Right atrium auricular region (tissue), 2 donors: ENCODE data around the gene SEMA4D. TPM values are rescaled to one million over a fixed set of nuclear protein-coding genes. Genes with fewer than 3 reads are reported as not detected.

Source experiments
- DNase-seq: peaks from one replicate; pipeline ENCODE4 v3.0.0-alpha.2; 2019; ENCODE audit warnings: low spot score
- H3K27ac ChIP-seq, 2 donors: fragments of 200-600 bp; sonication (generic); 1 replicate in 1 of 2; 2 replicates in 1 of 2; pipeline ENCODE4 v1.5.1; 2016 to 2019
- H3K27me3 ChIP-seq, 2 donors: fragments of 200-600 bp; sonication (generic); one replicate each; pipeline versions ENCODE4 v1.5.1 to v1.6.0; 2017 to 2019
- H3K36me3 ChIP-seq: fragments of 200-600 bp; sonication (generic); one replicate; pipeline ENCODE4 v1.5.1; 2016
- H3K4me1 ChIP-seq, 2 donors: fragments of 200-600 bp; sonication (generic); one replicate each; pipeline versions ENCODE4 v1.5.1 to v1.6.0; 2017 to 2019
- H3K4me3 ChIP-seq, 2 donors: fragments of 200-600 bp; sonication (generic); 1 replicate in 1 of 2; 2 replicates in 1 of 2; pipeline ENCODE4 v1.5.1; 2017 to 2019; ENCODE audit warnings: mild to moderate bottlenecking in 1 of 2, moderate library complexity in 1 of 2
- H3K9me3 ChIP-seq, 2 donors: fragments of 200-600 bp; sonication (generic); one replicate each; pipeline ENCODE4 v1.5.1; 2019
- CTCF ChIP-seq, 2 donors: fragments of 200-600 bp; sonication (generic); IDR thresholded peaks; one replicate each; pipeline ENCODE4 v1.5.1; 2019; ENCODE audit warnings: antibody characterized with exemption in 2 of 2
- total RNA-seq, 2 donors: library from RNA; depleted of rRNA; stranded (reverse); fragments of >200 nt; gene quantifications; one replicate each; pipeline ENCODE4 v1.1.0, GENCODE V29; 2016

SEMA4D gene
- total RNA-seq, 2 donors from 2014 or later, result 14.6 to 22.1 TPM

- Histone ChIP-seq H3K27ac (no peak overlapping the region), H3K4me3 (no peak overlapping the region), H3K9me3 (no peaks in the 10 kb centered on the region), H3K36me3 (no peaks in the 10 kb centered on the region), H3K27me3 (no peaks in the 10 kb centered on the region), H3K4me1 (no peaks in the 10 kb centered on the region)
- no peak for DNase-seq
- TF ChIP-seq CTCF (IDR thresholded peaks at IDR 0.05), result no peak
These were observed 45.4 kb downstream of the SEMA4D start for GRCh38 chr9:89452561-89452960.

- no peak for TF ChIP-seq CTCF (IDR thresholded peaks at IDR 0.05)
- Histone ChIP-seq H3K27ac (no peak overlapping the region), H3K27me3 (no peaks in the 10 kb centered on the region), H3K9me3 (no peaks in the 10 kb centered on the region), H3K4me1 (peaks cover 0 to 4% of the 10 kb centered on the region in 2 donors), H3K4me3 (no peak overlapping the region), H3K36me3 (no peaks in the 10 kb centered on the region)
- no peak for DNase-seq
These were observed 47.7 kb downstream of the SEMA4D start for GRCh38 chr9:89450213-89450612.

- H3K27ac ChIP-seq, result no peak overlapping the region
These were observed 48.6 kb downstream of the SEMA4D start for GRCh38 chr9:89449261-89449671.

GRCh38 chr9:89448821-89449220 is 49.1 kb downstream of the SEMA4D start:
- no peak overlapping the region for H3K27ac ChIP-seq
- no peak for TF ChIP-seq CTCF (IDR thresholded peaks at IDR 0.05)
- no peaks in the 10 kb centered on the region for H3K36me3 ChIP-seq
- peaks cover 0 to 7% of the 10 kb centered on the region in 2 donors for H3K4me1 ChIP-seq
- H3K9me3 ChIP-seq, result no peaks in the 10 kb centered on the region
- H3K4me3 ChIP-seq, result no peak overlapping the region
- no peaks in the 10 kb centered on the region for H3K27me3 ChIP-seq
- DNase-seq, result no peak

More at GRCh38 chr9:89449261-89449671, 48.6 kb downstream of the SEMA4D start:
- H3K36me3 ChIP-seq, result no peaks in the 10 kb centered on the region
- peaks cover 0 to 5% of the 10 kb centered on the region in 2 donors for H3K4me1 ChIP-seq
- H3K4me3 ChIP-seq, result no peak overlapping the region
- TF ChIP-seq CTCF (IDR thresholded peaks at IDR 0.05), result no peak
- no peaks in the 10 kb centered on the region for H3K27me3 ChIP-seq
- no peaks in the 10 kb centered on the region for H3K9me3 ChIP-seq
- DNase-seq, result no peak

- H3K27me3 ChIP-seq, result no peaks in the 10 kb centered on the region
- TF ChIP-seq CTCF (IDR thresholded peaks at IDR 0.05), result no peak
- H3K4me1 ChIP-seq, result peaks cover 0 to 11% of the 10 kb centered on the region in 2 donors
- no peak overlapping the region for H3K27ac ChIP-seq
- DNase-seq, result no peak
- H3K36me3 ChIP-seq, result no peaks in the 10 kb centered on the region
- H3K4me3 ChIP-seq, result no peak overlapping the region
- H3K9me3 ChIP-seq, result no peaks in the 10 kb centered on the region
These were observed 49.5 kb downstream of the SEMA4D start for GRCh38 chr9:89448381-89448780.

GRCh38 chr9:89447416-89447815 is 50.5 kb downstream of the SEMA4D start:
- no peak for TF ChIP-seq CTCF (IDR thresholded peaks at IDR 0.05)
- no peaks in the 10 kb centered on the region for H3K27me3 ChIP-seq
- no peak for DNase-seq
- H3K4me3 ChIP-seq, result no peak overlapping the region
- no peak overlapping the region for H3K27ac ChIP-seq
- H3K9me3 ChIP-seq, result no peaks in the 10 kb centered on the region
- no peaks in the 10 kb centered on the region for H3K36me3 ChIP-seq
- peaks cover 0 to 12% of the 10 kb centered on the region in 2 donors for H3K4me1 ChIP-seq
